ENCODE results near the gene MLXIP. TPM values are rescaled to one million over a fixed set of nuclear protein-coding genes. Genes with fewer than 3 reads are reported as not detected.

The MLXIP gene
- total and polyA plus RNA-seq, 9 of the 15 experiments (the other 6 are each of a cell fraction or from before 2014, with no cell fraction given), result 2.2 to 66.3 (median 18.1) TPM

GRCh38 chr12:122097584-122097926, 19.0 kb downstream of the MLXIP start (continued):
- TF ChIP-seq PBX2 (CRISPR knock-in tag; IDR thresholded peaks at IDR 0.05; ENCODE audit: low read depth) (no peak), PBX2 (tag; conservative IDR thresholded peaks at IDR 0.05; ENCODE audit: low read depth) (no peak), ZNF740 (CRISPR knock-in tag; IDR thresholded peaks at IDR 0.05) (peak; percentile 37; the same call in 1 of the 2 replicates), ZNF740 (tag; IDR thresholded peaks at IDR 0.05) (no peak), NFE2L1 (tag; IDR thresholded peaks at IDR 0.05; ENCODE audit: borderline replicate concordance, low read depth) (no peak), ZNF780A (CRISPR knock-in tag; IDR thresholded peaks at IDR 0.05) (no peak), CREB3 (tag; conservative IDR thresholded peaks at IDR 0.05; ENCODE audit: low read depth) (0 out of 2 replicates have a peak, but pooled peaks have one; percentile 42), SMARCA5 (IDR thresholded peaks at IDR 0.05) (0 out of 2 replicates have a peak, but pooled peaks have one; percentile 28), ZNF263 (CRISPR knock-in tag; IDR thresholded peaks at IDR 0.05; ENCODE audit: borderline replicate concordance) (0 out of 2 replicates have a peak, but pooled peaks have one; percentile 30), TAF9B (IDR thresholded peaks at IDR 0.05; ENCODE audit: partially characterized antibody) (no peak), ZBTB9 (CRISPR knock-in tag; IDR thresholded peaks at IDR 0.05) (0 out of 2 replicates have a peak, but pooled peaks have one; percentile 79), RBM22 (IDR thresholded peaks at IDR 0.05; ENCODE audit: low read depth, low read length, poor library complexity, severe bottlenecking) (no peak), ZNF609 (CRISPR knock-in tag; IDR thresholded peaks at IDR 0.05; ENCODE audit: borderline replicate concordance) (no peak), TBP (optimal IDR thresholded peaks at IDR 0.05; ENCODE audit: low read depth, low read length) (no peak), KAT7 (CRISPR knock-in tag; IDR thresholded peaks at IDR 0.05; ENCODE audit: borderline replicate concordance) (peak; percentile 85), TCF7 (IDR thresholded peaks at IDR 0.05; ENCODE audit: borderline replicate concordance) (no peak)

Data from K562 (cell line).